ENCODE measurements around the gene ZDHHC12.

Gene ZDHHC12

DNA sequence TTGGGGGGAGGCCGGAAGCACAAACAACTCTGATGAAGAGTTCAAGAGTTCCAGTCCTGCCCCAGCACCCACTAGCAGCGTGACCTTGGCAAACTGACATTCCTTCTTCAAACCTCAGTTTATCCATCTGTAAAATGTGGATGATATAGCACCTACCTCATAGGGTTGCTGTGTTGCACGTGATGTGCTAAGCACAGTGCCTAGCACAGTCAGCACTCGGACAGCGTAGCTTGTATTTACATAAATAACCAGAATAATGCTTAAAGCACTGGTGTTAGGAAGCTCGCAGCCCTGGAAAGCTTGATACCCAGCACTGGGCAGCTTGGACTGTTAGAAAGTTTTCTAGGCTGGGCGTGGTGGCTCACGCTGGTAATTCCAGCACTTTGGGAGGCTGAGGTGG lies 16.5 kb downstream of the ZDHHC12 start:
- ChIA-PET CTCF (no interaction called here), POLR2A (interaction anchor here (1.0 kb wide), 1 partner anchor 18 kb away, joined by 4 read pairs; the partner anchor contains the start of gene SET)
- DNase-seq (ENCODE audit: extremely low spot score) = no peak
- TF ChIP-seq ZNF384 (IDR thresholded peaks at IDR 0.05) (no peak), SP1 (IDR thresholded peaks at IDR 0.05) (no peak), ARNT (IDR thresholded peaks at IDR 0.05) (no peak), ELF4 (IDR thresholded peaks at IDR 0.05) (no peak), FOXM1 (IDR thresholded peaks at IDR 0.05; ENCODE audit: borderline replicate concordance) (no peak), BHLHE40 (IDR thresholded peaks at IDR 0.05; ENCODE audit: borderline replicate concordance) (no peak), LEF1 (IDR thresholded peaks at IDR 0.05; ENCODE audit: borderline replicate concordance) (no peak), SUZ12 (IDR thresholded peaks at IDR 0.05) (no peak), L3MBTL2 (conservative IDR thresholded peaks at IDR 0.05) (no peak), FOXA1 (IDR thresholded peaks at IDR 0.05) (no peak), CTBP1 (IDR thresholded peaks at IDR 0.05; ENCODE audit: borderline replicate concordance) (no peak), TARDBP (IDR thresholded peaks at IDR 0.05) (no peak), HDGF (IDR thresholded peaks at IDR 0.05; ENCODE audit: borderline replicate concordance) (no peak)
- TF ChIP-seq, protein P1, sequence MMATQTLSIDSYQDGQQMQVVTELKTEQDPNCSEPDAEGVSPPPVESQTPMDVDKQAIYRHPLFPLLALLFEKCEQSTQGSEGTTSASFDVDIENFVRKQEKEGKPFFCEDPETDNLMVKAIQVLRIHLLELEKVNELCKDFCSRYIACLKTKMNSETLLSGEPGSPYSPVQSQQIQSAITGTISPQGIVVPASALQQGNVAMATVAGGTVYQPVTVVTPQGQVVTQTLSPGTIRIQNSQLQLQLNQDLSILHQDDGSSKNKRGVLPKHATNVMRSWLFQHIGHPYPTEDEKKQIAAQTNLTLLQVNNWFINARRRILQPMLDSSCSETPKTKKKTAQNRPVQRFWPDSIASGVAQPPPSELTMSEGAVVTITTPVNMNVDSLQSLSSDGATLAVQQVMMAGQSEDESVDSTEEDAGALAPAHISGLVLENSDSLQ (IDR thresholded peaks at IDR 0.05) = no peak

DNA sequence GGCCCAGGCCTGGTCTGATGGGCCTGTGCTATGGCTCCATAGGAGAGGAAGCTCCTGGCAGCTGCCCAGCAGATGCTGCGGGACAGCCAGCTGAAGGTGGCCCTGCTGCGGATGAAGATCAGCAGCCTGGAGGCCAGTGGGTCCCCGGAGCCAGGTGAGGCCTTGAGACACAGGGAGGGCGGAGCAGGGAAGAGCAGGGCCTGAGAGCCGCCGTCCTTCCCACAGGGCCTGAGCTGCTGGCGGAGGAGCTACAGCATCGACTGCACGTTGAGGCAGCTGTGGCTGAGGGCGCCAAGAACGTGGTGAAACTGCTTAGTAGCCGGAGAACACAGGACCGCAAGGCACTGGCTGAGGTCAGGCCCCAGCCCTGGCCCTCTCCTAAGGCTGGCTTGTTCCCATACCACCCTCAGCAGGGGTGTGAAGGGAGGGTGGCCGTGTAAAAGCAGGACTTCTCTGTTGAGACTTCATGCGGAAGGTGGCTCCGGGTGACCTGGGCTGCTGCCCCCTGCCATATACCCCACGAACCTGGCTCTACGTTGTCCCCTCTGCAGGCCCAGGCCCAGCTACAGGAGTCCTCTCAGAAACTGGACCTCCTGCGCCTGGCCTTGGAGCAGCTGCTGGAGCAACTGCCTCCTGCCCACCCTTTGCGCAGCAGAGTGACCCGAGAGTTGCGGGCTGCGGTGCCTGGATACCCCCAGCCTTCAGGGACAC lies 17.1 kb downstream of the ZDHHC12 start:
- TF ChIP-seq ARNT (IDR thresholded peaks at IDR 0.05) (no peak), FOXA1 (IDR thresholded peaks at IDR 0.05) (no peak), HDGF (IDR thresholded peaks at IDR 0.05; ENCODE audit: borderline replicate concordance) (no peak)
- POLR2A ChIA-PET = interaction anchor here (1.0 to 1.3 kb wide), 3 partner anchors 17 to 112 kb away, joined by 3 to 4 read pairs (median 3); partner anchors contain the start of genes ENDOG, SET and ZDHHC12
- no peak for DNase-seq (ENCODE audit: extremely low spot score)
- CTCF ChIA-PET = no interaction called here

DNA sequence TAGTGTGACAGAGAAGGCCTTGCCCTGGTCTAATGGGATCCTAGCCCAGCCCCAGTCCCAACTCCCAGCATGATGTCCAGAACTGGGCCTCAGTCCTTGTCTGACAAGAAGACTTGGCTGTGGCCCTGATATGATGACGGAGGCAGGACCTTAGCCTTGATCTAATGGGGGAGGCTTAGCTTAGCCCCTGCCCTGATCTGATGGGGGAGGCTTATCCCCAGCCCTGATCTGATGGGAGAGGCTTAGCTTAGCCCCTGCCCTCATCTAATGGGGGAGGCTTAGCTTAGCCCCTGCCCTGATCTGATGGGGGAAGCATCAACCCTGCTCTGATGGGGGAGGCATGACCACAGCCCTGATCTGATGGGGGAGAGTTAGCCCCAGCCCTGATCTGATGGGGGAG lies 17.9 kb downstream of the ZDHHC12 start:
- DNase-seq (ENCODE audit: extremely low spot score) = no peak
- ChIA-PET POLR2A (interaction anchor here (1.1 to 1.3 kb wide), 2 partner anchors 18 to 112 kb away, joined by 3 read pairs; partner anchors contain the start of genes ENDOG and ZDHHC12), CTCF (no interaction called here)
- TF ChIP-seq SP1 (IDR thresholded peaks at IDR 0.05) (no peak), CTBP1 (IDR thresholded peaks at IDR 0.05; ENCODE audit: borderline replicate concordance) (no peak), LEF1 (IDR thresholded peaks at IDR 0.05; ENCODE audit: borderline replicate concordance) (no peak), NFRKB (IDR thresholded peaks at IDR 0.05) (no peak), SUZ12 (IDR thresholded peaks at IDR 0.05) (no peak), BHLHE40 (IDR thresholded peaks at IDR 0.05; ENCODE audit: borderline replicate concordance) (no peak), TARDBP (IDR thresholded peaks at IDR 0.05) (no peak), ZNF384 (IDR thresholded peaks at IDR 0.05) (no peak), HDGF (IDR thresholded peaks at IDR 0.05; ENCODE audit: borderline replicate concordance) (no peak), L3MBTL2 (conservative IDR thresholded peaks at IDR 0.05) (no peak), ARNT (IDR thresholded peaks at IDR 0.05) (no peak), ELF4 (IDR thresholded peaks at IDR 0.05) (no peak)
- TF ChIP-seq, protein P1 (IDR thresholded peaks at IDR 0.05) = no peak

DNA sequence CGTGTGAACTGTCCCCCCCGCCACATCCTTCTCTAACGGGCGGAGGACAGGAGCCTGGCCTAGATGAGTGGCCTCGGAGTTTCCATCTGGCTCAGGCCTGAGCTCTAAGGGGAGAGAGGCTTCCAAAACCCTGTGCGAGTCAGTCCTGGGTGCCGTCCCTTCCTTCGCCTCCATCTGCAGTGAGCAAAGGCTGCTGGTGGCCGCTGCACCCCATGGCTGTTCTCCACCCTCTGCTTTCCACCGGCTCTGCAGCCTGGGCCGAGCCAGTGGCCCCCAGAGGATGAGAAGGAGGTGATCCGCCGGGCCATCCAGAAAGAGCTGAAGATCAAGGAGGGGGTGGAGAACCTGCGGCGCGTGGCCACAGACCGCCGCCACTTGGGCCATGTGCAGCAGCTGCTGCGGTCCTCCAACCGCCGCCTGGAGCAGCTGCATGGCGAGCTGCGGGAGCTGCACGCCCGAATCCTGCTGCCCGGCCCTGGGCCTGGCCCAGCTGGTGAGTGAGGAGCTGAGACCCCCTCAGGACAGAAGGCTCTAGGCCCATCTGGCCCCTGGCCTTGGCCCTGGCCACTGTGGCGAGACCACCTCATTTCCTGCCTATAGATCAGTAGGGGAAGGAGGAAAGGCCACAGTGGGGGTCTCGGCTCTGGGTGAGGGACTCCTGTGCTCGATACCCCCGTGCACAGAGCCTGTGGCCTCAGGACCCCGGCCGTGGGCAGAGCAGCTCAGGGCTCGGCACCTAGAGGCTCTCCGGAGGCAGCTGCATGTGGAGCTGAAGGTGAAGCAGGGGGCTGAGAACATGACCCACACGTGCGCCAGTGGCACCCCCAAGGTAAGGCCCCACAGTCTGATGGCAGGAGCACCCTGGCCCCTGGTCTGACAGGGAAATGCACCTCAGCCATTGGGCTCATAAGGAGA lies 18.6 kb downstream of the ZDHHC12 start:
- TF ChIP-seq, protein P1 (IDR thresholded peaks at IDR 0.05) = no peak
- TF ChIP-seq SP1 (IDR thresholded peaks at IDR 0.05) (no peak), BHLHE40 (IDR thresholded peaks at IDR 0.05; ENCODE audit: borderline replicate concordance) (no peak), ELF4 (IDR thresholded peaks at IDR 0.05) (no peak), CTBP1 (IDR thresholded peaks at IDR 0.05; ENCODE audit: borderline replicate concordance) (no peak), ZNF384 (IDR thresholded peaks at IDR 0.05) (no peak), FOXM1 (IDR thresholded peaks at IDR 0.05; ENCODE audit: borderline replicate concordance) (no peak), HDGF (IDR thresholded peaks at IDR 0.05; ENCODE audit: borderline replicate concordance) (no peak), NFRKB (IDR thresholded peaks at IDR 0.05) (no peak), ARNT (IDR thresholded peaks at IDR 0.05) (no peak), FOXA1 (IDR thresholded peaks at IDR 0.05) (no peak), L3MBTL2 (conservative IDR thresholded peaks at IDR 0.05) (no peak)
- ChIA-PET CTCF (no interaction called here), POLR2A (interaction anchor here (1.1 to 1.3 kb wide), 2 partner anchors 18 to 113 kb away, joined by 3 read pairs; partner anchors contain the start of genes ENDOG and ZDHHC12)
- no peak for DNase-seq (ENCODE audit: extremely low spot score)

DNA sequence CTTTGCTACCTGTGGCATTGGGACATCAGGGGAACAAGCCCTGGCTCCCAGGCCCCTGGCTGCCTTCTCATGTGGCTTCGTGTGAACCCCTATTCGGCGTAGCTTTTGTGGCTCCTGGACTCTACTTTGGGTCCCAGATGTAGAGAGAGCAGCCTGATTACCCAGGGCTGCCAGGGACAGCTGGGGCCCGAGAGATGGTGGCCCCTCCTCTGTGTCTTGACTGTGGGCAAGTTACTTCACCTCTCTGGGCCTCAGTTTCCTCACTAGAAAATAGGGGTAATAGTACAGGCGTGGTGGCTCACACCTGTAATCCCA lies 19.6 kb downstream of the ZDHHC12 start:
- ChIA-PET CTCF (interaction anchor here (1.5 kb wide), 1 partner anchor 19 kb away, joined by 3 read pairs; the partner anchor contains the start of gene ZDHHC12), POLR2A (interaction anchor here (1.1 to 1.5 kb wide), 3 partner anchors 15 to 20 kb away, joined by 3 to 5 read pairs (median 3); partner anchors contain the start of genes SET and ZDHHC12)
- no peak for DNase-seq (ENCODE audit: extremely low spot score)
- TF ChIP-seq L3MBTL2 (conservative IDR thresholded peaks at IDR 0.05) (no peak), ZNF384 (IDR thresholded peaks at IDR 0.05) (no peak), HDGF (IDR thresholded peaks at IDR 0.05; ENCODE audit: borderline replicate concordance) (no peak), ARNT (IDR thresholded peaks at IDR 0.05) (no peak)

Measured in HEK293T (cell line).